NCI-H1105 (cell line): ENCODE data around the gene MTR.

Source experiments
- DNase-seq: peaks from one replicate; lab custom pipeline; 2025; lab: John Stamatoyannopoulos, UW

Gene MTR

DNA sequence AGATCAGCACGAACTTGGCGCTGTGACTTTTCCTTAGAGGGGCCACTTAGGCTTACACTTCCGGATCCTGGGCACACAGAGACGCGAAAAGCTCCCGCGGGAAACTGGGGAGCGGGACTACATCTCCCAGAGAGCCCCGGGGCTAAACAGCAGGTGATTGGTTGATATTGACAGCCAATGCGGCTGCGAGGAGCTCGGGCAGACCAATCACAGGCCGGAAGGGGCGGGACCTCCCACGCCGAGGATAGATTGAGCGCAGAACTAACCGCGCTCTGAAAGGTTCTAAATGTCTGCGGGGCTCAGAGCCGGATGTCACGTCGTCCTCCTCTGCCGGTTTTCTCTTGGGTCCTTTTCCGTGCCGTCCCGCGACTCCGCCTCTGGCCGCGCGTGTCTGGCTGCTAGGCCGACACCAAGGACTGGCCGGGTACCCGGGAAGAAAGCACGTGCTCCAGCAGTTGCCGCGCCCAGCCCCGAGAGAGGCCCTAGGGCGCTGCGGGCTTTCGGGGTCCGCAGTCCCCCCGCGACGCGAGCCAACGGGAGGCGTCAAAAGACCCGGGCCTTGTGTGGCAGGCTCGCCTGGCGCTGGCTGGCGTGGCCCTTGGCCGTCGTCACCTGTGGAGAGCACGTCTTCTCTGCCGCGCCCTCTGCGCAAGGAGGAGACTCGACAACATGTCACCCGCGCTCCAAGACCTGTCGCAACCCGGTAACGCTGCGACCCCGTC, at the start of gene MTR:
MTR (plus strand) TSS at position 258 of the 722 bp plus-strand sequence; CDS start at position 670, 412 bp downstream.
- DNase-seq = peak; percentile 89

DNA sequence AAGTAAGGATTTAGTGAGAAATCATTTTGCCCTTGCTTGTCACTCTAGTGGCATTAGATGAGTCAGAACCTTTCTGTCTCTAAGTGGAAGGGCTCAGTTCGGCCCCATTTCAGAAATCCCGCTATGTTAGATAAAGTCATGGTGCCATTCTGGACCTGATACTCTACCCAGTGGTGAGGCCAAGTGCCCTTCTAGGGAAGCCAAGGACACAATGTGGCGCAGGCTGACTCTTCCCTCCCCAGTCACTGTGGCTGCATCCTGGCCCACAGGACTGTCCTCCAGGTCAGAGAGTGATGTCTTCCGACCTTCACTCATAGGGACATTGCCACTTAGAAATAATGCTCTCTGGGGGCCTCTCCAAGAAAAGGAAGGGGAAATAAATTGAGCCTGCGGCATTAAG, 48.3 kb upstream of the MTR start:
- no peak for DNase-seq

DNA sequence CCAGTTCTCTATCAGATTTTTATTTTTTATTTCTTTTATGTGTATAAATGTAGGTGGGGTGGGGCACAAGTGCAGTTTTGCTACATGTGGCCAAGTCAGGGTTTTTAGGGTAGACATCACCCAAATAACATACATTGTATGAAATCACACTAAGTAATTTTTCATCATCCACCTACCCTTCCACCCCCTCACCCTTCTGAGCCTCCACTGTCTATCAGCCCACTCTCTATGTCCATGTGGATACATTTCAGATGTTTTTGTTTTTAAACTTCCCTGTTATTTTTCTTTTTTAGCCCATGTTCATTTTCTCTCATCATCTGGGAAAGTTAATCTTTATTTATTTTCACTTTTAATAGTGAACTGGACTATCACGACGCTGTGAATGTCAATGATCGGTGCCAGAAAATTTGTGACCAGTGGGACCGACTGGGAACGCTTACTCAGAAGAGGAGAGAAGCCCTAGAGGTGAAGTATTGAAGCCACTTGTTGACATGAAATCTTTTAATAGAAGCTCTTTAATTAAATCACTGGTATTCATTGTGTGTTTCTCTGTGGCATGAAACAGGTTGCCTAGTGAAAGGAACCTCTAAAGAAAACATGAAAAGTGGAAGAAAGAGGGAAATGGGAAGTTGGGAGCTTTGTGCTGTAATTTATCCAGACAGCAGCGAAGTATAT, 47.6 kb upstream of the MTR start:
- DNase-seq = no peak

DNA sequence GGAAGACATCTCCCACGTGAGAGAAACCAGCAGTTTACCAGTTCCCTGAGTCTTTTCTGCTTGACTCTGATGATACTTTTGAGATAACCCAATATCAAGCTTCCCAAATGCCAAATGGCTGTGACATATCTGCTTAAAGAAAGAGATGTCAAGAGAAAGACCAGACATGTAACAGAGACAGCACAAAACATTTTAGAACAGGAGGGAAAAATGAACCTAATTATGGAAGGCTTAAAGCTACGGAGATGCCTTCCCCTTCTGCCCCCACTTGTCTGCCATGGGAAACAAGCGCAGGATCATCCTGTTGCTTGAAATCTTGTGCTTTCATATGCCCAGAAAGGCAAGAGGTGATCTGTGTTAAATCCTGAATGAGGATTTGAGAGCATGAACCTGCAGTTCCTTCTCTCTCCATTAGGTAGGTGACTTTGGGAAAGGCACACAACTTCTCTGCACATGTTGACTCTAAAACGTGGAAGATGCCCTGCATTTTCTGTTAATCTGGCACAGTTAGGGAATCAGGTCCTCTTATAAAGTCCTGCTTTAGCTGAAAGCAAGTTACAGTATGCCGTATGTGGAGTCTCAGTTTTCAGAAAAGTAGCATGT, 46.7 kb upstream of the MTR start:
- DNase-seq = no peak

DNA sequence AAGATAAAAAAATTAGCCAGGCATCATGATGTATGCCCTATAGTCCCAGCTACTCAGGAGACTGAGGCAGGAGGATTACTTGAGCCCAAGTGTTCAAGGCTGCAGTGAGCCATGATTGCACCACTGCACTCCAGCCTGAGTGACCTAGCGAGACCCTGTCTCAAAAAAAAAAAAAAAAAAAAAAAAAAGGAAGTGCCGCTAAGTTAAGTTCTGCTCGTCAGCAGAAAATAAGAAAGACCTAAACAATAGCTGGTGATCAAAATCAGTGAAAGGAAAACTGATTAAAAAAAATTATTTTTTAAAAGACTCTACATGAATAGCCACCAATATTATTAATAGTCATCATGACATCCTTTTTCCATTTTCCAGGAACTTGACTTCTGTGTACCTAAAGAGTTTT, 44.2 kb upstream of the MTR start:
- no peak for DNase-seq

DNA sequence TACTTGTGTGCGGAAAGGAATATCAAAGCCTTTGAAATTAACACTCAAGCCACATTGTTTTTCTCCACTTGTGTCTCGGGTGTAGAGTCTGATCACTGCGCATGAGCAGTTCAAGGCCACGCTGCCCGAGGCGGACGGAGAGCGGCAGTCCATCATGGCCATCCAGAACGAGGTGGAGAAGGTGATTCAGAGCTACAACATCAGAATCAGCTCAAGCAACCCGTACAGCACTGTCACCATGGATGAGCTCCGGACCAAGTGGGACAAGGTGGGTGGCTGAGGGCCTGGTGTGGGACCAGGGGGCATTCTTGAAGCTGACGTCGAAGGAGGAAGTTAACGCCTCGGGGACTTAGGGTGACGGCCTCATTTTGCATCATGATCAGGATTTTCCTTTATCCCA, 43.7 kb upstream of the MTR start:
- DNase-seq = no peak

DNA sequence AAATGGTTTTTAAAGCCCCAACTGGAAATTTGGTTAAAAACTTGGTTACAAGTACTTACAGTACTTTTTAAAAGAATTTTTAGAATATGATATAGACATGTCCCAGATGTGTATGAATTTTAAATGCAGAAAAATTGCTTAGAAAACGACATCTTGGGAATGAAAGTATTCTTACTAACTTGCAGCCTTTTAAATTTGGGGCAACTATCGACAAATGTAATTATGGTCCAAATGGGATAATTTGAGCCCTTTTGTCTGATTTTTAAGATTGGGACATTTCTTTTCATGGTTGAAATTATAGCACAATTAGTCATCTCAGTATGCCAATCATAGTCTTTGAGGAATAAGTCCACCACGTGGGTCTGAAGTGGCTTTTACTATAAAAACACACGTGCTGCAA, 43.2 kb upstream of the MTR start:
- DNase-seq = no peak

DNA sequence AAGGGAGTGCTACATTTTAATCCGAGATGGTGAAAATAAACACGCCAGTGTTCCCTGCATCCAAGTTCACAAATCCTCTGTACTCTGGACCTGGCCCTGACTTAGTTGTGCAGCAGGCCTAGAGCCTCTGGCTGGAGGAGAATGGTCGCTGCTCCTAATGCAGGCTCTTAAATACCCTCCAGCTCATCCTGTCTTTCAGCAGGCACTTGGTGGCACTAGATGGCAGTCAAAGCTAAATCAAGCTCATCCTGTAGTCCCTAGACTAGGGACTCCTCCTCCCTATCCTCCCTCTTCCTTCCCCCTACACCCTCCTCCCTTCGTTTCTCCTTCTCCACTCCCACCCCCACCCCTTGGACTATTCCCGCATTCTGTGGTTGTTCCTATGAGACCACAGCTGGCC, 41.6 kb upstream of the MTR start:
- DNase-seq = peak; percentile 0

DNA sequence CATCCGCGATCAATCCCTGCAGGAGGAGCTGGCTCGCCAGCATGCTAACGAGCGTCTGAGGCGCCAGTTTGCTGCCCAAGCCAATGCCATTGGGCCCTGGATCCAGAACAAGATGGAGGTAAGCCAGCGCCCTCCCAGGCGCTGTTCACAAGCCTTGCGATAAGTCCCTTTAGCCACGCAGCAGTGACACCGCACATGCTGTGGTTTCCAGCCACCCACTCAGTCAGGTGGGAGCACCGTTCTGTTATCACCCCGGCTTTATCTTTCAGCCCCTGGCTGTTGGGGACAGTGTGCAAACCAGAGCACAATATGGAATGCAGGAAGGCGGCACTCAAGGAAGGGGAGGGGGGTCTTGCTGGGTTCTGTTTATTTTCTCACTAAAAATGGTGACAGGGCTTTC, 41.1 kb upstream of the MTR start:
- no peak for DNase-seq

DNA sequence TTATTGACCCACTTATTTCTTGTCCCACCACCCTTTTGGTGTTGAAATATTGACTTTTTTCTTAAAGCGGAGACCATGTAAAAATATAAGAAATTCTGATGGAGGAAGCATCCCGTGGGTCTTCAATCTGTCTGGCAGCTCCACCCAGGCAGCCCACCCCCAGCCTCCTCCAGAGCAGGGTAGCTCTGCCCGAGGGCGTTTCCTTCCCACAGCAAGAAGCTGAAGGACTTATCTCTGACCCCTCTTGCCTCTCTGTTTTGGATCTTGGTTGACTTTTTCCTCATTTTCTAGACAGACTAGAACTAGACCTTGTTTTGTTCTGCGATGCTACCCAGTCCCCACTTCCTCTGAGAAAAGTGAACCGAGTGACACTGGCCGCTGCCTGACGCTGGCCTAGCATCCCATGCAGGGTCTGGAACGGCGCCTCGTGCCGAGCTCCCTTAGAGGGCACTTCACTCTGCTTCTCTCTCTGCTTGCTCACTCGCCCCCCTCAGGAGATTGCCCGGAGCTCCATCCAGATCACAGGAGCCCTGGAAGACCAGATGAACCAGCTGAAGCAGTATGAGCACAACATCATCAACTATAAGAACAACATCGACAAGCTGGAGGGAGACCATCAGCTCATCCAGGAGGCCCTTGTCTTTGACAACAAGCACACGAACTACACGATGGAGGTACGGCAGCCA, 40.4 kb upstream of the MTR start:
- DNase-seq = no peak

DNA sequence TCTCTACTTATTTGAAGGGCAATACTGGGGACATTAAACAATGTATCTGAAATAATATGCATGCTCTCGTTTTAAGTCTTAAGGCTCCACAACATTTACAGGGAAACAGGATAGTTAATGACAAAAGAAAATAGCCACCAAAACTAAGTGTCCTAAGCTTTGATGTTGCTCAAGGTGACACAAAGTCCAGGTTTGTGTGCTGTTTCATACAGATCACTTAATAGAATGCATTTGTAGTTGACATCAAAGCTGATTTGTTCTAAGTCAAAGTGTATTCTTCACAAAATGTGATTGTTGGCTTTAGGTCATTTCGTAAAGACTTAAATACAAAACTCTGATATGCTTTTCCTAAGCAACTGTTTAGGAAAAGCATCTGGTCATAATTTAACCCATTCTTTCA, 37.5 kb upstream of the MTR start:
- DNase-seq = no peak

DNA sequence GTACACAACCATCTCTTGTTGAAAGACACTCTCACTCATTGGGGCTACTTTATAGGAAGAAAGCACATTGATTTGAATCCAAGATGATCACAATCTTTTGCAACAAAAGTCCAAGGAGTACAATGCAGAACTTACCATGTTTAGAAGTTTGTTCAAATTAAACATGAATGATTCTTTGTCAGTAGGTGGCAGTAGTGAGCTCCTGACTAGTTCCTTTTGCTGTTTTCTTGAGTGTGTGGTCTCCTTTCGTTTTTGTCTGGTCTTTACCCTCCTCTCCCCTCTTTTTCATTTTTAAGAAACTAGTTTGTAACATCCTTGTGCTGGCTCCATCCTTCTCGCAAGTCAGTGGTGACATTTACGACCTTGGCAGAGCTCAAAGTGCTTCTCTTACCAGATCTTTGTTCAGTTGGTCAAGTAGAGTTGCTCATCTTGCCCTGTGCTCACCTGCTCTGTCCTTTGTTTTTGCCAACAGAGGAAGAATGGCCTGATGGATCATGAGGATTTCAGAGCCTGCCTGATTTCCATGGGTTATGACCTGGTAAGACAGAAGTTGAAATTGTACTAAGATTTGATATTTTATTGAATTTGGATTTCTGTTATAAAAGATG, 35.7 kb upstream of the MTR start:
- DNase-seq = no peak

DNA sequence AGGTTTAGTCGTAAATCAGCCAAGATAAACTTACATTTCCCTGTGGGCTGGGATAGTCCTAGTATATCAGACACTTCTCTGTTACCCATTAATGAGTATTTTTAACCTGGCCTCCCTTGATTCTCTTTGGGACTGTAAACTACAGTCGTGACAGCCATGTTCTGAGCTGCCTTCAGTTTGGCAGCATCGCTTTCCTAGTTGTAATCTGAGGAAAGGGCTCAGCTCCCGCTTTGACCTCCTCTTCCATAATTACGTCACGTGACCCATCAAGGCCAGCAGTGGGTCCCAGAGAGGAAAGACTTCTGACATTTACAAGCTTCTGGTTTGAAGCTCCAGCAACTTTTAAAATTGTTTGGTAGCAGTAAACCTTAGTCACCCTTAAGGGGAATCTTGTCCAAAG, 34.6 kb upstream of the MTR start:
- DNase-seq = no peak

DNA sequence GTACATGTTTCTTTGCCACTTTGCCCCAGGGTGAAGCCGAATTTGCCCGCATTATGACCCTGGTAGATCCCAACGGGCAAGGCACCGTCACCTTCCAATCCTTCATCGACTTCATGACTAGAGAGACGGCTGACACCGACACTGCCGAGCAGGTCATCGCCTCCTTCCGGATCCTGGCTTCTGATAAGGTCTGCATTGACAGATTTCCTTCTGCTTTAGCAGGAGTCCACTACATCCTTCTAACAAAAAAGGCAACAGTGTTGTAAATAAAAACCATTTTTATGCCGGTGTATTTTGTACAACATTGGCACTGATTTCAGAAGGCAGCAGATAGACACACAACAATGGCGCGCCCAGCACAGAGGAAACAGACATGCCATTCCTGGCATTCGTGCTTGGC, 34.1 kb upstream of the MTR start:
- DNase-seq = no peak

DNA sequence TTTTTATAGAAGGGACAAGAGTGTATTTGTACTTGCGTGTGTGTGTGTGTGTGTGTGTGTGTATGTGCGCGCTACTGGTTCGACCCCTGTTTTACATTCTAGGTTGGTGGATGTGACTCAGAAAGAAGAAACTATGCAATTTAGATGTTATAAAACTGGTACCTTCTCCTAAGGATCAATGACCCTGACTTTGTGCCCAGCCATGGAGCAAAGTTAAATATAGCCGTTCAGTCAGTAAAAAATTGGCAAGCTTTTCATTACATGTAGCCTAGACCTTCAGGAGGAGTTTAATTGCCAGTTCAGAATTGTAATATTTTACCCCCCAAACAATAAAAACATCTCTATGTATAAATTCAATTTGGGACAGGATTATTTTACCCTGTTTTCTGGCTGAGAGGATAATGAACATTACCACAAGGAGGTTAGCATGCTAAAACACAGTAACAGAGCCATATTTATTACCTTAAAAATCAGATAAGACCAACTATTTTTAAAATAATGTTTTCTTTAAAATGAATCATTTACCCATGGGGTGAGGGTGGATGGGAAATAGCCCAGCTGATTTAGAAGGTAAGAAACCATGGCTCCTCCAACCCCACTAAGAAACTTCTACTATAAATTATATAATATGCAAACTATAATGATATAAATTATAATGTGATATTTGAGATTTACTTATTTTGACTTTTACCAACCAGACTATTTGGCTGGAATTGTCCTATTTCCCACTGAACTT, 33.5 kb upstream of the MTR start:
- DNase-seq = no peak

DNA sequence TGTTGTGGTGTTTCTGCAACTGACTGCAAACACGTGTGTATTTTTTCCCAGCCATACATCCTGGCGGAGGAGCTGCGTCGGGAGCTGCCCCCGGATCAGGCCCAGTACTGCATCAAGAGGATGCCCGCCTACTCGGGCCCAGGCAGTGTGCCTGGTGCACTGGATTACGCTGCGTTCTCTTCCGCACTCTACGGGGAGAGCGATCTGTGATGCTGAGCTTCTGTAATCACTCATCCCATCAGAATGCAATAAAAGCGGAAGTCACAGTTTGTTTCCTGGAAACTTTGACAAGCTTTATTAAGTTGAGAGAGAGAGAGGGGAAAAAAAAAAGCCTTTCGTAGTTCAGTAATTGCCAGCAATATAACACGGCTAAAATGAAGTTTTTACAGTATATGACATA, 32.7 kb upstream of the MTR start:
- no peak for DNase-seq

DNA sequence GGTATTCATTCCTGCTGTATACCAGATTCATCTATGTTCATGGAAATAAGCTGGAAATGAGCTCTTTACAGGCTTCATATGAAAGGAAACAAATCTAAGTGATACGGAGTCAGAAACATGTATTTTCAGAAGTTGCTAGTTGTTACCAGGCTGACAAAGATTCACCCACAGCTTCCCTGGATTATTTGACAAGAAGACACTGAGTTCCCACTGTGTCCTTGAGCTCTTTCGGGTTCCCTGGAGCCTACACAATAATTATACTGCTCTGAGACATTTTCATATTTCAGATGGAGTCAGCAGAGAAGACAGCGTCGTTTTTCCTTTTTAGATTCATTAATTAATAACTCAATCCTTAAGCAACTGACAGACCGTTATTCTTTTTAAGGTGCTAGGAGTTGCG, 29.3 kb upstream of the MTR start:
- DNase-seq = no peak

DNA sequence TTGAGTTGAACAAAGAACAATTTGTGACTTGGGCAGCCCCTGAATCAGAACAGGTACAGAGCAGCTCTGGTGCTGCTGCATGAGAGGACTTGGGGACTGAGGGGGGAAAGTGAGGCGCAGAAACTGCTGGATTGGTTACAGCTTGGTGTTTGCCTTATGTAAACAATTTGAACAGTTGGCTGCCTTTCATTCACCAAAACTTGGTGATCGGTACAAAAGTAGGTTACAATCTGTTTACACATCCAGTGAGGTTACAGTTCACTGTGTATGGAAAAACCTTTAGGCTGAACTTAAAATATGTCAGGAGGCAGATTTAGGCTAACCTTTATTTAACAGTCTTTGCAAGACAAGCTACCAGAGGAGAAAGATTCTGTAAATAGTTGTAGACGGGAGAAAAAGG, 28.6 kb upstream of the MTR start:
- no peak for DNase-seq

DNA sequence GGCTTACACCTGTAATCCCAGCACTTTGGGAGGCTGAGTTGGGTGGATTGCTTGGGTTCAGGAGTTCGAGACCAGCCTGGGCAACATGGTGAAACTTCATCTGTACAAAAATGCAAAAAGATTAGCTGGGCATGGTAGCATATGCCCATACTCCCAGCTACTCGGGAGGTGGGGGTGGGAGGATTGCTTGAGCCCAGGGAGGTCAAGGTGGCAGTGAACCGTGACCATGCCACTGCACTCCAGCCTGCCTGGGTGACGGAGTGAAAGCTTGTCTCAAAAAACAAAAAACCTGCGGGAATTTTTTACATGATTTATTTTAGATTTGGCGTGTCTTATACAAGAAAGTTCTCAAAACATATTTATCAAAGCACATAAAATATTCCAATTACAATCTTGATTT, 27.8 kb upstream of the MTR start:
- DNase-seq = no peak

DNA sequence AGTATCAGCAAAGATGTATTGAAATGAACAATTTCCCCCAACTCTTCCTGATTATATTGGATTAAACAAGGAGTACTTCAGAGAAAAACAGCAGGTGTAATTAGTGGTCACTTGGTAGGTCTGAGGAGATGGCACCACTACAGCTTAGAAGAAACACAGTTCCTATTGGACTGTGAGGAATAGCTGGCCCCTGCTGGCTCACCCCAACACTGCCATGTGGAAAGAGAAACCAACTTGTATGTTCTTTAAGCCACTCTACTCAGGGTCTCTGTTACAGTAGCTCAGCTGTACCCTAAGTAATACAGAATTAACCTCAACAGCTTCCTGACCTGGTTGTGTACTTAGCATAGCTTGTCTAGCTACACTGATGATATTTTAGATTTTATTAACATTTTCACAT, 26.5 kb upstream of the MTR start:
- no peak for DNase-seq

DNA sequence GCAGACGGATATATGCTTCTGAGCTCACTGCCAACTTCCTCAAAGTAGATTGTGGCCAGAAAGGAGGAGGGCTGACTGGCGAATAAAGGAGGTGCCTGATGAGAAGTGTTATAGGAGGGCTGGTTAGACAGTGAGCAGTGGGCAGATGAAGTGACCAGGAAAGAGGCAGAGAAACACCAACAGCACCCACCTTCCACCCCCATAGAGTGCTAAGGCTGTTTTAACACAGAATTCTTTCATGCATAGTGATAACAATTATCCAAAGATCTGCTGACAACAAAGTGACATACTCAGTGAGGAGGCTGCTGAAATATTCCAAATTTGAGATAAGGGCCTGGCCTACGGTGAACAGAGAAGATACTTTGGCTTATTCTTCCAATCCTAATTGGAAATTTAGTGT, 21.2 kb upstream of the MTR start:
- DNase-seq = no peak

DNA sequence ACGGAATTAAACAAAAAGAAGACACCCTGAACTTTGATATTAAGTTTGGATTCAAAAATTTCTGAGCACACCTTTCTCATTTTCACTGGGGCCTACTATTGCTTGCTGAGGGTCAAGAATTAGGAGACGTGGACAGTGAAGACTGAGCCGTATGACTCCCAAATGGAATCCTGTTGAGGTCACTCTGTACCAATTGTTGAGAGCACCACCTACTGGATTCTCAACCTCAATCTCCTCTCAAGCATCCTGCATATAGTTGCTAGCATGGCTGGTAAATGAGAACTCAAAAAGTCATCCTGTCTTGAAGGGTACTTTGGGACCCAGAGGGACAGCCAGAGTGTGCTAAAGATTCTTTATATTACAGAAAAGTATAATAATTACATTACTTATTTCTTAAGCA, 20.2 kb upstream of the MTR start:
- no peak for DNase-seq
